ENCODE results near the gene PAX4. TPM values are rescaled to one million over a fixed set of nuclear protein-coding genes. Genes with fewer than 3 reads are reported as not detected.
A peak's percentile ranks its signal among the peaks of the same experiment; 100 is the strongest.

The PAX4 gene
- total and polyA plus RNA-seq, 2 donors (not counting 1 experiment from before 2014, with no cell fraction given): not detected

DNA sequence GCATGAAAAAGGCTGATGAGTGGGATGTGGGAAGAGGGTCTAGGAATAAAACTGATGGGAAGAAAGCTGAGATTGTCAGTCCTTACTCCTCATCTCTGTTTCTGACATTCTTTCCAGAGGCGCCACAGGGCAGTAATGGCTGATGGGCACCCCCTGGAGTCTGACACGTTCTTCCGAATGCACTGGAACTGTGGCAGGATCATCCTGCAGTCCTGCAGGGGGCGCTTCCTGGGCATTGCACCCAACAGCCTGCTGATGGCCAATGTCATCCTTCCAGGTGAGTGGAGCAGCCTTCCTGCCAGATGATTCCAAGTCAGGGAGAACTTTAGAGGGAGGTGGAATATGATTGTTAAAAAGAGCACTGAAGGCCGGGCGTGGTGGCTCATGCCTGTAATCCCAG, 19.6 kb downstream of the PAX4 start:
- H3K36me3 ChIP-seq (ENCODE audit: control insufficient read depth, insufficient read depth, low read length): no peaks in the 10 kb centered on the region
- no peak overlapping the region for H3K4me2 ChIP-seq (ENCODE audit: extremely low read depth, insufficient read depth, low read length)
- TF ChIP-seq EZH2 (IDR thresholded peaks at IDR 0.05; ENCODE audit: low read length, missing control alignments): no peak
- TF ChIP-seq, protein P1, sequence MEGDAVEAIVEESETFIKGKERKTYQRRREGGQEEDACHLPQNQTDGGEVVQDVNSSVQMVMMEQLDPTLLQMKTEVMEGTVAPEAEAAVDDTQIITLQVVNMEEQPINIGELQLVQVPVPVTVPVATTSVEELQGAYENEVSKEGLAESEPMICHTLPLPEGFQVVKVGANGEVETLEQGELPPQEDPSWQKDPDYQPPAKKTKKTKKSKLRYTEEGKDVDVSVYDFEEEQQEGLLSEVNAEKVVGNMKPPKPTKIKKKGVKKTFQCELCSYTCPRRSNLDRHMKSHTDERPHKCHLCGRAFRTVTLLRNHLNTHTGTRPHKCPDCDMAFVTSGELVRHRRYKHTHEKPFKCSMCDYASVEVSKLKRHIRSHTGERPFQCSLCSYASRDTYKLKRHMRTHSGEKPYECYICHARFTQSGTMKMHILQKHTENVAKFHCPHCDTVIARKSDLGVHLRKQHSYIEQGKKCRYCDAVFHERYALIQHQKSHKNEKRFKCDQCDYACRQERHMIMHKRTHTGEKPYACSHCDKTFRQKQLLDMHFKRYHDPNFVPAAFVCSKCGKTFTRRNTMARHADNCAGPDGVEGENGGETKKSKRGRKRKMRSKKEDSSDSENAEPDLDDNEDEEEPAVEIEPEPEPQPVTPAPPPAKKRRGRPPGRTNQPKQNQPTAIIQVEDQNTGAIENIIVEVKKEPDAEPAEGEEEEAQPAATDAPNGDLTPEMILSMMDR (conservative IDR thresholded peaks at IDR 0.05 in 1 of 2, IDR thresholded peaks at IDR 0.05 in 1 of 2; ENCODE audit: low read depth in 1 of 2, low read length in 2 of 2): peak in 1 of 2 donors; percentile 26
- H2AFZ ChIP-seq (ENCODE audit: low read length): no peak overlapping the region
- H3K79me2 ChIP-seq (ENCODE audit: control insufficient read depth, insufficient read depth, low read length): no peaks in the 10 kb centered on the region
- H3K4me1 ChIP-seq (ENCODE audit: control insufficient read depth, extremely low read depth, insufficient read depth, low read length): no peaks in the 10 kb centered on the region
- H4K20me1 ChIP-seq (ENCODE audit: control insufficient read depth, extremely low read depth, insufficient read depth, low read length): no peaks in the 10 kb centered on the region
- no peak for DNase-seq (ENCODE audit: low read depth in 2 of 2)
- H3K9ac ChIP-seq (ENCODE audit: insufficient read depth, low read length): no peak overlapping the region
- no peak overlapping the region for H3K27ac ChIP-seq (ENCODE audit: insufficient read depth, low read length)
- H3K4me3 ChIP-seq (replicated peaks in 1 of 4; ENCODE audit: control extremely low read depth in 1 of 4, insufficient read depth in 1 of 4, low read depth in 3 of 4, low read length in 4 of 4): no peak overlapping the region
- peaks cover 4% of the 10 kb centered on the region for H3K27me3 ChIP-seq (ENCODE audit: control insufficient read depth, insufficient read depth, low read length)
- no peaks in the 10 kb centered on the region for H3K9me3 ChIP-seq (ENCODE audit: control insufficient read depth, insufficient read depth, low read depth, low read length)

- H3K4me1 ChIP-seq (ENCODE audit: control insufficient read depth, extremely low read depth, insufficient read depth, low read length): no peaks in the 10 kb centered on the region
- peaks cover under 1% of the 10 kb centered on the region for H3K27me3 ChIP-seq (ENCODE audit: control insufficient read depth, insufficient read depth, low read length)
- no peak overlapping the region for H3K9ac ChIP-seq (ENCODE audit: insufficient read depth, low read length)
- no peak overlapping the region for H2AFZ ChIP-seq (ENCODE audit: low read length)
- no peaks in the 10 kb centered on the region for H3K9me3 ChIP-seq (ENCODE audit: control insufficient read depth, insufficient read depth, low read depth, low read length)
- no peak overlapping the region for H3K27ac ChIP-seq (ENCODE audit: insufficient read depth, low read length)
- H4K20me1 ChIP-seq (ENCODE audit: control insufficient read depth, extremely low read depth, insufficient read depth, low read length): no peaks in the 10 kb centered on the region
- no peak overlapping the region for H3K4me3 ChIP-seq (replicated peaks in 1 of 4; ENCODE audit: control extremely low read depth in 1 of 4, insufficient read depth in 1 of 4, low read depth in 3 of 4, low read length in 4 of 4)
- H3K79me2 ChIP-seq (ENCODE audit: control insufficient read depth, insufficient read depth, low read length): no peaks in the 10 kb centered on the region
- H3K4me2 ChIP-seq (ENCODE audit: extremely low read depth, insufficient read depth, low read length): no peak overlapping the region
- no peak for DNase-seq (ENCODE audit: low read depth in 2 of 2)
- TF ChIP-seq EZH2 (IDR thresholded peaks at IDR 0.05; ENCODE audit: low read length, missing control alignments): no peak
- TF ChIP-seq, protein P1 (conservative IDR thresholded peaks at IDR 0.05 in 1 of 2, IDR thresholded peaks at IDR 0.05 in 1 of 2; ENCODE audit: low read depth in 1 of 2, low read length in 2 of 2): no peak
- H3K36me3 ChIP-seq (ENCODE audit: control insufficient read depth, insufficient read depth, low read length): peaks cover 6% of the 10 kb centered on the region
These were observed 22.2 kb downstream of the PAX4 start for GRCh38 chr7:127595737-127596136.

- no peak overlapping the region for H3K9ac ChIP-seq (ENCODE audit: insufficient read depth, low read length)
- peaks cover 6% of the 10 kb centered on the region for H3K36me3 ChIP-seq (ENCODE audit: control insufficient read depth, insufficient read depth, low read length)
- no peak overlapping the region for H2AFZ ChIP-seq (ENCODE audit: low read length)
- no peaks in the 10 kb centered on the region for H3K27me3 ChIP-seq (ENCODE audit: control insufficient read depth, insufficient read depth, low read length)
- H3K9me3 ChIP-seq (ENCODE audit: control insufficient read depth, insufficient read depth, low read depth, low read length): no peaks in the 10 kb centered on the region
- DNase-seq (ENCODE audit: low read depth in 2 of 2): no peak
- no peaks in the 10 kb centered on the region for H4K20me1 ChIP-seq (ENCODE audit: control insufficient read depth, extremely low read depth, insufficient read depth, low read length)
- no peak overlapping the region for H3K27ac ChIP-seq (ENCODE audit: insufficient read depth, low read length)
- H3K4me2 ChIP-seq (ENCODE audit: extremely low read depth, insufficient read depth, low read length): no peak overlapping the region
- no peaks in the 10 kb centered on the region for H3K4me1 ChIP-seq (ENCODE audit: control insufficient read depth, extremely low read depth, insufficient read depth, low read length)
- TF ChIP-seq EZH2 (IDR thresholded peaks at IDR 0.05; ENCODE audit: low read length, missing control alignments): no peak
- TF ChIP-seq, protein P1 (conservative IDR thresholded peaks at IDR 0.05 in 1 of 2, IDR thresholded peaks at IDR 0.05 in 1 of 2; ENCODE audit: low read depth in 1 of 2, low read length in 2 of 2): no peak
- no peak overlapping the region for H3K4me3 ChIP-seq (replicated peaks in 1 of 4; ENCODE audit: control extremely low read depth in 1 of 4, insufficient read depth in 1 of 4, low read depth in 3 of 4, low read length in 4 of 4)
- no peaks in the 10 kb centered on the region for H3K79me2 ChIP-seq (ENCODE audit: control insufficient read depth, insufficient read depth, low read length)
These were observed 23.5 kb downstream of the PAX4 start for GRCh38 chr7:127594490-127594889.

All from fibroblast of lung (primary cell).